Body of pancreas (tissue), 4 donors: ENCODE measurements around the gene LHFPL6.

Experiments used
- CTCF ChIP-seq, 7 experiments: fragments of 450-650 bp in 4 of 7; fragments of 200-600 bp in 3 of 7; sonication (generic) in 3 of 7; IDR thresholded peaks; one replicate each; pipeline ENCODE4 v1.5.1; 2016 to 2019; ENCODE audit warnings: antibody characterized with exemption in 7 of 7
- POLR2A ChIP-seq, 3 donors: fragments of 450-650 bp; IDR thresholded peaks; one replicate each; pipeline ENCODE4 v1.6.1; 2016; ENCODE audit warnings: antibody characterized with exemption in 3 of 3, mild to moderate bottlenecking in 2 of 3

DNA sequence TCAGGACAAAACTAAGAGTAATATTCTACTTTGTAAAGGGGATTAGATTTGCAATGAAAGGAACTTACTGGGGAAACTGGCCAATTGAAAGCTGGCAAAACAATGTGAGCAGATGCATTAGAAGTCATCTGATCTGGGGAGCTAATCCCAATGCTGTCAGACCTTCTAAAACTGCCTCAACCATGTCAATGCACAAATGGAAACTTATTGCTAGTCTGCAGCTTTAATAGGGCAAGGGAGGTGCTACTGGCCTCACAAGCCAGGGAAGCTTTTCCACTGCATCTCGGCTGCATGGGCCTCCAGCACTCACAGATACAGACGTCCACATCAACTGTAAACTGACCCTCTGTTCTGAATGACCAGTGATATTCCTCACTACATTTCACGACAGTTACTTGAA, 154.2 kb downstream of the LHFPL6 start:
- TF ChIP-seq CTCF (IDR thresholded peaks at IDR 0.05) (no peak), POLR2A (IDR thresholded peaks at IDR 0.05) (no peak)
